Measurements from ENCODE around the gene AFF3. TPM values are rescaled to one million over a fixed set of nuclear protein-coding genes. Genes with fewer than 3 reads are reported as not detected.

The AFF3 gene
- total and polyA plus RNA-seq, 8 donors: 16.4 to 42.0 (median 21.4) TPM

GRCh38 chr2:99757611-99758114 lies 384.7 kb downstream of the AFF3 start:
- Histone ChIP-seq H3K36me3 (no peaks in the 10 kb centered on the region), H3K27ac (no peak overlapping the region), H3K4me3 (no peak overlapping the region), H3K9me3 (no peaks in the 10 kb centered on the region), H3K27me3 (no peaks in the 10 kb centered on the region), H3K4me1 (peaks cover 0 to 23% of the 10 kb centered on the region in 2 donors)
- TF ChIP-seq CTCF (IDR thresholded peaks at IDR 0.05): no peak
- DNase-seq (no peak), ATAC-seq (no peak)
- intact Hi-C loops (cut with DNase I): no loop called here

DNA sequence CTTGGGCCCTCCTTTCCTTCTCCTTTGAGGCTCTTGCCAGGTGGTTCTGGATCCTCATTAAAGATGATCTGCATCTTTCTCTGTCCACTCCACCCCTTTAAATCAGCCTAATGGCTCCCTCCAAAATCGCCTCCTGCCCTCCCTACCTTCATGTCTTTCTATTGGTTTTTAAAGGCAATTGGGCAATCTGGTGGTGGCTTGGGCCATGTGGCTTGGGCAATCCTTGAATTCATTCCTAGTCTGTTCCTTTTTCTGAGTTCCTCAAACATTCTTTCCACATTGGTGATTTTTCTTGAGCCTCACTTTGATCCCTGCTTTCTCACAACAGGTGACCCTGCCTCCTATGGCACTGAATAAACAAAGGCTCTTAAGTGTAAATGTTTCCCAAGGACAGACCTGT lies 386.3 kb downstream of the AFF3 start:
- intact Hi-C loops (cut with DNase I): no loop called here
- Histone ChIP-seq H3K4me3 (no peak overlapping the region), H3K36me3 (no peaks in the 10 kb centered on the region), H3K27me3 (no peaks in the 10 kb centered on the region), H3K9me3 (no peaks in the 10 kb centered on the region), H3K27ac (no peak overlapping the region), H3K4me1 (peaks cover 0 to 23% of the 10 kb centered on the region in 2 donors)
- TF ChIP-seq CTCF (IDR thresholded peaks at IDR 0.05): no peak
- peak; percentile 38 for ATAC-seq
- DNase-seq: no peak

DNA sequence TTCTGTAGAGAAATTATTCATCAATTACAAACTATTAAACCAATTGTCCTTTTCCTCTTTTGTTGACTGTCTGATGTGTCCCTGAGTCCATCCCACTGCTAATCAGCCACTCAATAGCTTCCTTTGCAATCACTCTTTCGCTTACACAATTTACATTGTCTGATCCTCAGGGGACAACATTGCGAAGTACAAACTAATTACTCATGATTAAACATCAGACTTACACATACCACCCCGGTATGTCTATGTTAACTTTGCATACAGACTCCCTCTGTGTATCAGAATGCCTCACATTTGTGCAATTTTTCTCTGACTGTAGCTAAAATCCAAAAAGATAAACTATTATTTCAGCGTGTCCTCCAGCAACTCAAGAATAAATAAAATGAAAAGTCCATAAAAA lies 388.2 kb downstream of the AFF3 start:
- no peak for TF ChIP-seq CTCF (IDR thresholded peaks at IDR 0.05)
- Histone ChIP-seq H3K9me3 (no peaks in the 10 kb centered on the region), H3K4me1 (peaks cover 0 to 23% of the 10 kb centered on the region in 2 donors), H3K27me3 (no peaks in the 10 kb centered on the region), H3K27ac (no peak overlapping the region), H3K36me3 (no peaks in the 10 kb centered on the region), H3K4me3 (no peak overlapping the region)
- intact Hi-C loops (cut with DNase I): no loop called here
- ATAC-seq (no peak), DNase-seq (no peak)

GRCh38 chr2:99753505-99753904 lies 388.9 kb downstream of the AFF3 start:
- intact Hi-C loops (cut with DNase I): no loop called here
- Histone ChIP-seq H3K27ac (no peak overlapping the region), H3K4me3 (no peak overlapping the region), H3K4me1 (peaks cover 0 to 23% of the 10 kb centered on the region in 2 donors), H3K36me3 (no peaks in the 10 kb centered on the region), H3K27me3 (no peaks in the 10 kb centered on the region), H3K9me3 (no peaks in the 10 kb centered on the region)
- ATAC-seq (no peak), DNase-seq (no peak)
- no peak for TF ChIP-seq CTCF (IDR thresholded peaks at IDR 0.05)

GRCh38 chr2:99748344-99748743 lies 394.0 kb downstream of the AFF3 start:
- intact Hi-C loops (cut with DNase I): no loop called here
- H3K4me3 ChIP-seq: no peak overlapping the region
- H3K4me1 ChIP-seq: no peaks in the 10 kb centered on the region
- no peaks in the 10 kb centered on the region for H3K36me3 ChIP-seq
- DNase-seq (no peak), ATAC-seq (no peak)
- H3K27me3 ChIP-seq: no peaks in the 10 kb centered on the region
- no peaks in the 10 kb centered on the region for H3K9me3 ChIP-seq
- no peak for TF ChIP-seq CTCF (IDR thresholded peaks at IDR 0.05)
- H3K27ac ChIP-seq: no peak overlapping the region

Measured in left lung (tissue), 10 donors.